IMR-90 (cell line): ENCODE measurements around the gene SDF2L1. TPM values are rescaled to one million over a fixed set of nuclear protein-coding genes. Genes with fewer than 3 reads are reported as not detected.

Source experiments
- ATAC-seq: fragments of 200-7000 bp; cut with Tn5 transposase; 2 replicates; pipeline ENCODE4 v1.9.1; 2020; ENCODE audit warnings: low read depth, mild to moderate bottlenecking, moderate library complexity
- BruUV-seq: library from RNA; stranded (reverse); fragments of 400-500 nt; replicated peaks from 2 replicates; lab custom pipeline; 2021; lab: Mats Ljungman, UMichigan
- CTCF ChIA-PET: fragments of 300-600 bp; formaldehyde crosslinking; extraction: SDS; loops from one replicate; lab custom pipeline; 2021; ENCODE audit warnings: antibody characterized with exemption; lab: Yijun Ruan, JAX
- POLR2A ChIA-PET: fragments of 300-600 bp; sonication (Branson Sonifier 250); formaldehyde crosslinking; loops from one replicate; lab custom pipeline; 2022; ENCODE audit warnings: antibody characterized with exemption; ENCODE audit not compliant: unreplicated experiment; lab: Charles Lee
- DNase-seq: peaks from one replicate; pipeline ENCODE4 v3.0.0; 2013
- H2AFZ ChIP-seq: replicated peaks from 2 replicates; pipeline ENCODE3; 2013; ENCODE audit warnings: low read length, mild to moderate bottlenecking; ENCODE audit not compliant: poor library complexity
- H2AK5ac ChIP-seq: 2 replicates; pipeline ENCODE4 v1.6.1; 2013; ENCODE audit warnings: low read depth, low read length, inconsistent platforms
- H2AK9ac ChIP-seq: replicated peaks from 2 replicates; pipeline ENCODE3; 2013; ENCODE audit warnings: mild to moderate bottlenecking, low read depth, low read length, moderate library complexity; ENCODE audit not compliant: poor library complexity
- H2BK120ac ChIP-seq: 2 replicates; pipeline ENCODE4 v1.6.1; 2013; ENCODE audit warnings: low read depth, low read length, inconsistent platforms
- H2BK15ac ChIP-seq: 3 replicates; pipeline ENCODE4 v1.6.1; 2013; ENCODE audit warnings: low read depth, low read length, inconsistent platforms
- H2BK20ac ChIP-seq: 2 replicates; pipeline ENCODE4 v1.6.1; 2013; ENCODE audit warnings: low read depth, mild to moderate bottlenecking, inconsistent platforms, low read length, moderate library complexity
- H2BK5ac ChIP-seq: 2 replicates; pipeline ENCODE4 v1.6.1; 2013; ENCODE audit warnings: mild to moderate bottlenecking, low read depth, low read length, inconsistent platforms; ENCODE audit not compliant: poor library complexity, severe bottlenecking
- H3K14ac ChIP-seq: replicated peaks from 2 replicates; pipeline ENCODE4 v1.6.1; 2013; ENCODE audit warnings: low read depth, low read length, inconsistent platforms
- H3K18ac ChIP-seq: 2 replicates; pipeline ENCODE4 v1.6.1; 2013; ENCODE audit warnings: low read depth, low read length, control low read depth
- H3K23ac ChIP-seq: 2 replicates; pipeline ENCODE4 v1.6.1; 2013; ENCODE audit warnings: low read depth, low read length, inconsistent platforms
- H3K27ac ChIP-seq: 2 replicates; pipeline ENCODE4 v1.5.1; 2013; ENCODE audit warnings: mild to moderate bottlenecking, control low read depth, low read length; ENCODE audit not compliant: insufficient read depth
- H3K27me3 ChIP-seq: 2 replicates; pipeline ENCODE4 v1.6.1; 2013; ENCODE audit warnings: low read length; ENCODE audit not compliant: control insufficient read depth, insufficient read depth
- H3K36me3 ChIP-seq: 2 replicates; pipeline ENCODE4 v1.6.1; 2013; ENCODE audit warnings: low read length, mixed read lengths; ENCODE audit not compliant: control insufficient read depth, insufficient read depth
- H3K4ac ChIP-seq: 2 replicates; pipeline ENCODE4 v1.6.1; 2013; ENCODE audit warnings: low read depth, low read length, inconsistent platforms
- H3K4me1 ChIP-seq: 2 replicates; pipeline ENCODE4 v1.6.1; 2013; ENCODE audit warnings: low read length, mixed read lengths; ENCODE audit not compliant: control insufficient read depth, insufficient read depth
- H3K4me2 ChIP-seq: 2 replicates; pipeline ENCODE4 v1.6.1; 2013; ENCODE audit warnings: low read depth, mild to moderate bottlenecking, control low read depth, low read length, moderate library complexity
- H3K4me3 ChIP-seq: 2 replicates; pipeline ENCODE4 v1.5.1; 2013; ENCODE audit warnings: low read depth, mild to moderate bottlenecking, control low read depth, low read length, moderate library complexity; ENCODE audit not compliant: insufficient read depth
- H3K56ac ChIP-seq: 2 replicates; pipeline ENCODE4 v1.6.1; 2013; ENCODE audit warnings: low read length, inconsistent platforms; ENCODE audit not compliant: insufficient read depth; ENCODE audit errors: extremely low read depth
- H3K79me1 ChIP-seq, 2 experiments: 2 replicates each; pipeline ENCODE4 v1.6.1; 2013; ENCODE audit warnings: low read length in 2 of 2, inconsistent platforms in 1 of 2, low read depth in 1 of 2
- H3K9ac ChIP-seq: 2 replicates; pipeline ENCODE4 v1.6.1; 2013; ENCODE audit warnings: low read depth, low read length, control low read depth
- H3K9me1 ChIP-seq: 2 replicates; pipeline ENCODE4 v1.6.1; 2013; ENCODE audit warnings: low read length, inconsistent platforms; ENCODE audit not compliant: insufficient read depth
- H3K9me3 ChIP-seq: 2 replicates; pipeline ENCODE4 v1.6.1; 2013; ENCODE audit warnings: low read length; ENCODE audit not compliant: control insufficient read depth, insufficient read depth
- H4K20me1 ChIP-seq: 2 replicates; pipeline ENCODE4 v1.6.1; 2013; ENCODE audit warnings: low read length, inconsistent platforms; ENCODE audit not compliant: insufficient read depth
- H4K5ac ChIP-seq: 2 replicates; pipeline ENCODE4 v1.6.1; 2013; ENCODE audit warnings: mild to moderate bottlenecking, low read depth, low read length, control low read depth
- H4K8ac ChIP-seq, 2 experiments: 2 replicates each; pipeline ENCODE4 v1.6.1; 2013; ENCODE audit warnings: low read depth in 2 of 2, low read length in 2 of 2, control low read depth in 1 of 2, inconsistent platforms in 1 of 2
- H4K91ac ChIP-seq: 2 replicates; pipeline ENCODE4 v1.6.1; 2013; ENCODE audit warnings: low read depth, low read length, inconsistent platforms; ENCODE audit not compliant: insufficient read depth
- CTCF ChIP-seq: conservative IDR thresholded peaks from 2 replicates; pipeline ENCODE4 v1.5.1; 2012; ENCODE audit warnings: mild to moderate bottlenecking, low read depth, low read length, improper control_type of control experiment
- NFE2L2 ChIP-seq: fragments of 150-350 bp; IDR thresholded peaks from 2 replicates; pipeline ENCODE4 v1.6.1; 2016; ENCODE audit warnings: low read depth, mild to moderate bottlenecking, low read length
- RAD21 ChIP-seq: IDR thresholded peaks from 2 replicates; pipeline ENCODE4 v1.6.1; 2012; ENCODE audit warnings: low read length, improper control_type of control experiment
- WGBS, 2 experiments: methylation state at CpG; one replicate each; pipeline versions ENCODE4 v1.1.5 to v1.1.7; 2013; ENCODE audit warnings: missing lambda C conversion rate in 2 of 2; ENCODE audit not compliant: insufficient read length in 1 of 2; ENCODE audit errors: extremely low coverage in 2 of 2; 5-methylcytosine and 5-hydroxymethylcytosine counted together
- dilution Hi-C: fragments of 300-500 bp; cut with HindIII; formaldehyde crosslinking; loops from one replicate; pipeline ENCODE4 v1.14.3; 2018; ENCODE audit warnings: low sequenced_read_pairs; ENCODE audit not compliant: unreplicated experiment
- in situ Hi-C: fragments of 300-500 bp; cut with MboI; formaldehyde crosslinking; loops from 3 replicates; pipeline ENCODE4 v1.14.3; 2019; ENCODE audit warnings: low sequenced_read_pairs, inconsistent platforms, mixed read lengths
- intact Hi-C: fragments of 100-400 bp; cut with micrococcal nuclease; formaldehyde crosslinking; loops from 2 replicates; pipeline ENCODE4 v1.10.0; 2022
- polyA plus RNA-seq, 3 experiments: library from polyadenylated mRNA; depleted of rRNA; stranded (reverse); fragments of >200 nt; gene quantifications; 2 replicates each; pipeline ENCODE4 v1.2.3, GENCODE V29; 2012; ENCODE audit warnings: low replicate concordance in 1 of 3
- total RNA-seq: library from RNA; depleted of rRNA; stranded (reverse); fragments of >200 nt; gene quantifications from 2 replicates; pipeline ENCODE4 v1.2.3, GENCODE V29; 2012

SDF2L1 gene
- total and polyA plus RNA-seq, 2 of the 4 experiments (the other 2 are of a cell fraction) = 18.8 to 51.1 TPM

- no peak overlapping the region for H3K56ac ChIP-seq
- H3K4me2 ChIP-seq = peak overlapping the region; percentile 83
- no peak overlapping the region for H2BK120ac ChIP-seq
- whole genome bisulfite sequencing, 2 experiments = 46% methylated on average over 12 of the region's 16 CpGs; no CpG with 5 or more reads in 1 of the 2 experiments
- H2AFZ ChIP-seq = no peak overlapping the region
- H3K9me1 ChIP-seq = peaks cover 7% of the 10 kb centered on the region
- no peak overlapping the region for H2AK9ac ChIP-seq
- intact Hi-C loops = loop anchor here (5.0 kb wide), 1 partner anchor 271 kb away; no protein-coding TSS in a partner anchor
- H4K20me1 ChIP-seq = no peaks in the 10 kb centered on the region; the same call in none of the 2 replicates
- H2BK20ac ChIP-seq = no peak overlapping the region
- no peak overlapping the region for H4K91ac ChIP-seq
- peaks cover 8% of the 10 kb centered on the region for H3K36me3 ChIP-seq
- no peak overlapping the region for H2AK5ac ChIP-seq
- no peak overlapping the region for H3K18ac ChIP-seq
- no peaks in the 10 kb centered on the region for H3K9me3 ChIP-seq
- H2BK15ac ChIP-seq = no peak overlapping the region
- H2BK5ac ChIP-seq = no peak overlapping the region
- in situ Hi-C loops = no loop called here
- no peaks in the 10 kb centered on the region for H3K27me3 ChIP-seq
- H3K4me3 ChIP-seq = peak overlapping the region; percentile 21
- no peak overlapping the region for H3K4ac ChIP-seq
- H3K4me1 ChIP-seq = peaks cover 2% of the 10 kb centered on the region
- ChIA-PET CTCF (interaction anchor here (2.2 kb wide), 1 partner anchor 20 kb away, joined by 6 read pairs; no protein-coding TSS in a partner anchor), POLR2A (no interaction called here)
- peak overlapping the region; percentile 7; the same call in 1 of the 2 replicates for H4K5ac ChIP-seq
- no peak overlapping the region for H3K27ac ChIP-seq
- no peak overlapping the region; the same call in 1 of the 2 replicates for H3K9ac ChIP-seq
- ATAC-seq (no peak), DNase-seq (no peak)
- peak overlapping the region in 1 of 2 experiments; percentile 24; a peak in 2 of 4 replicates for H4K8ac ChIP-seq
- peaks cover 23 to 39% of the 10 kb centered on the region in 2 experiments for H3K79me1 ChIP-seq
- TF ChIP-seq RAD21 (no peak), CTCF (no peak), NFE2L2 (no peak)
- dilution Hi-C loops = no loop called here
- H3K14ac ChIP-seq = no peak overlapping the region
- BruUV-seq = no TSS peak
- no peak overlapping the region for H3K23ac ChIP-seq
These were observed 24.7 kb downstream of the SDF2L1 start for GRCh38 chr22:21666786-21667185.
